Activated effector memory CD4-positive, alpha-beta T cell treated with anti-CD3 and anti-CD28 coated beads, Interleukin-2, amount 50 U/mL, for 16 hours (primary cell): Measurements from ENCODE around the gene DPP6.

Experiments
- DNase-seq: peaks from one replicate; pipeline ENCODE4 v3.0.0-alpha.2; 2020

DPP6 gene

GRCh38 chr7:154781369-154782303, 729.4 kb downstream of the DPP6 start:
- no peak for DNase-seq

- DNase-seq = no peak
Observed at GRCh38 chr7:154783281-154783909, 731.2 kb downstream of the DPP6 start.

GRCh38 chr7:154785898-154786297, 733.7 kb downstream of the DPP6 start:
- DNase-seq = no peak

GRCh38 chr7:154789404-154789803, 737.2 kb downstream of the DPP6 start:
- DNase-seq = no peak

GRCh38 chr7:154791611-154792010, 739.4 kb downstream of the DPP6 start:
- no peak for DNase-seq

GRCh38 chr7:154792436-154793055, 740.3 kb downstream of the DPP6 start:
- DNase-seq = no peak

- DNase-seq = no peak
Observed at GRCh38 chr7:154794147-154794780, 742.1 kb downstream of the DPP6 start.

GRCh38 chr7:154795014-154795413, 742.8 kb downstream of the DPP6 start:
- no peak for DNase-seq

- no peak for DNase-seq
Observed at GRCh38 chr7:154795437-154795836, 743.2 kb downstream of the DPP6 start.

- no peak for DNase-seq
Observed at GRCh38 chr7:154804449-154804848, 752.3 kb downstream of the DPP6 start.

- no peak for DNase-seq
Observed at GRCh38 chr7:154812027-154812426, 759.8 kb downstream of the DPP6 start.

- no peak for DNase-seq
Observed at GRCh38 chr7:154817224-154817896, 765.2 kb downstream of the DPP6 start.

- DNase-seq = no peak
Observed at GRCh38 chr7:154827007-154827406, 774.8 kb downstream of the DPP6 start.

GRCh38 chr7:154832557-154833138, 780.5 kb downstream of the DPP6 start:
- no peak for DNase-seq

- DNase-seq = no peak
Observed at GRCh38 chr7:154836021-154836448, 783.8 kb downstream of the DPP6 start.

GRCh38 chr7:154837087-154837486, 784.9 kb downstream of the DPP6 start:
- DNase-seq = no peak

GRCh38 chr7:154837622-154838021, 785.4 kb downstream of the DPP6 start:
- no peak for DNase-seq

- no peak for DNase-seq
Observed at GRCh38 chr7:154840086-154840485, 787.9 kb downstream of the DPP6 start.

- no peak for DNase-seq
Observed at GRCh38 chr7:154841731-154842331, 789.6 kb downstream of the DPP6 start.

GRCh38 chr7:154842591-154842990, 790.4 kb downstream of the DPP6 start:
- DNase-seq = no peak

GRCh38 chr7:154843670-154844237, 791.6 kb downstream of the DPP6 start:
- no peak for DNase-seq
